Chondrocyte (in vitro differentiated cells): ENCODE data around the gene LPCAT1. TPM values are rescaled to one million over a fixed set of nuclear protein-coding genes. Genes with fewer than 3 reads are reported as not detected.

Experiments
- DNase-seq: peaks from one replicate; pipeline ENCODE4 v3.0.0; 2021; ENCODE audit warnings: mixed read lengths, low spot score
- H3K27ac Mint-ChIP-seq: one replicate; pipeline ENCODE4 v1.8.0; 2021; ENCODE audit warnings: mild to moderate bottlenecking, moderate library complexity, mixed read lengths; ENCODE audit not compliant: unreplicated experiment
- H3K27me3 Mint-ChIP-seq: 2 replicates; pipeline ENCODE4 v1.8.0; 2021; ENCODE audit warnings: low read depth, mixed read lengths
- H3K36me3 Mint-ChIP-seq: 2 replicates; pipeline ENCODE4 v1.8.0; 2021; ENCODE audit warnings: low read depth, mixed read lengths
- H3K4me1 Mint-ChIP-seq: 2 replicates; pipeline ENCODE4 v1.8.0; 2021; ENCODE audit warnings: low read depth, mild to moderate bottlenecking, mixed read lengths
- H3K4me3 Mint-ChIP-seq: one replicate; pipeline ENCODE4 v1.8.0; 2021; ENCODE audit warnings: mild to moderate bottlenecking, moderate library complexity, mixed read lengths; ENCODE audit not compliant: unreplicated experiment
- H3K9me3 Mint-ChIP-seq: 2 replicates; pipeline ENCODE4 v1.8.0; 2021; ENCODE audit warnings: low read depth, mixed read lengths
- total RNA-seq: library from RNA; stranded (reverse); gene quantifications from 3 replicates; pipeline ENCODE4 v1.2.1, GENCODE V29; 2021
- TF ChIP-seq, protein P1 (sequence below): fragments of 200-600 bp; sonication (generic); IDR thresholded peaks from 2 replicates; pipeline ENCODE4 v1.5.0; 2021; ENCODE audit warnings: antibody characterized with exemption, mild to moderate bottlenecking, moderate library complexity

Gene LPCAT1
- total RNA-seq, 1 donor from 2014 or later, result 49.4 TPM

- no peaks in the 10 kb centered on the region for H3K27me3 Mint-ChIP-seq
- DNase-seq, result no peak
- no peaks in the 10 kb centered on the region for H3K4me1 Mint-ChIP-seq
- TF ChIP-seq, protein P1, sequence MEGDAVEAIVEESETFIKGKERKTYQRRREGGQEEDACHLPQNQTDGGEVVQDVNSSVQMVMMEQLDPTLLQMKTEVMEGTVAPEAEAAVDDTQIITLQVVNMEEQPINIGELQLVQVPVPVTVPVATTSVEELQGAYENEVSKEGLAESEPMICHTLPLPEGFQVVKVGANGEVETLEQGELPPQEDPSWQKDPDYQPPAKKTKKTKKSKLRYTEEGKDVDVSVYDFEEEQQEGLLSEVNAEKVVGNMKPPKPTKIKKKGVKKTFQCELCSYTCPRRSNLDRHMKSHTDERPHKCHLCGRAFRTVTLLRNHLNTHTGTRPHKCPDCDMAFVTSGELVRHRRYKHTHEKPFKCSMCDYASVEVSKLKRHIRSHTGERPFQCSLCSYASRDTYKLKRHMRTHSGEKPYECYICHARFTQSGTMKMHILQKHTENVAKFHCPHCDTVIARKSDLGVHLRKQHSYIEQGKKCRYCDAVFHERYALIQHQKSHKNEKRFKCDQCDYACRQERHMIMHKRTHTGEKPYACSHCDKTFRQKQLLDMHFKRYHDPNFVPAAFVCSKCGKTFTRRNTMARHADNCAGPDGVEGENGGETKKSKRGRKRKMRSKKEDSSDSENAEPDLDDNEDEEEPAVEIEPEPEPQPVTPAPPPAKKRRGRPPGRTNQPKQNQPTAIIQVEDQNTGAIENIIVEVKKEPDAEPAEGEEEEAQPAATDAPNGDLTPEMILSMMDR, result no peak
- H3K4me3 Mint-ChIP-seq, result no peak overlapping the region
- peaks cover 30% of the 10 kb centered on the region for H3K36me3 Mint-ChIP-seq
- no peaks in the 10 kb centered on the region for H3K9me3 Mint-ChIP-seq
- no peak overlapping the region for H3K27ac Mint-ChIP-seq
Observed at GRCh38 chr5:1490376-1490775, 33.4 kb downstream of the LPCAT1 start.

GRCh38 chr5:1489754-1490153 is 34.0 kb downstream of the LPCAT1 start:
- Mint-ChIP-seq H3K9me3 (no peaks in the 10 kb centered on the region), H3K36me3 (peaks cover 30% of the 10 kb centered on the region), H3K27me3 (no peaks in the 10 kb centered on the region), H3K27ac (no peak overlapping the region), H3K4me1 (no peaks in the 10 kb centered on the region), H3K4me3 (no peak overlapping the region)
- TF ChIP-seq, protein P1, result no peak
- DNase-seq, result no peak

DNA sequence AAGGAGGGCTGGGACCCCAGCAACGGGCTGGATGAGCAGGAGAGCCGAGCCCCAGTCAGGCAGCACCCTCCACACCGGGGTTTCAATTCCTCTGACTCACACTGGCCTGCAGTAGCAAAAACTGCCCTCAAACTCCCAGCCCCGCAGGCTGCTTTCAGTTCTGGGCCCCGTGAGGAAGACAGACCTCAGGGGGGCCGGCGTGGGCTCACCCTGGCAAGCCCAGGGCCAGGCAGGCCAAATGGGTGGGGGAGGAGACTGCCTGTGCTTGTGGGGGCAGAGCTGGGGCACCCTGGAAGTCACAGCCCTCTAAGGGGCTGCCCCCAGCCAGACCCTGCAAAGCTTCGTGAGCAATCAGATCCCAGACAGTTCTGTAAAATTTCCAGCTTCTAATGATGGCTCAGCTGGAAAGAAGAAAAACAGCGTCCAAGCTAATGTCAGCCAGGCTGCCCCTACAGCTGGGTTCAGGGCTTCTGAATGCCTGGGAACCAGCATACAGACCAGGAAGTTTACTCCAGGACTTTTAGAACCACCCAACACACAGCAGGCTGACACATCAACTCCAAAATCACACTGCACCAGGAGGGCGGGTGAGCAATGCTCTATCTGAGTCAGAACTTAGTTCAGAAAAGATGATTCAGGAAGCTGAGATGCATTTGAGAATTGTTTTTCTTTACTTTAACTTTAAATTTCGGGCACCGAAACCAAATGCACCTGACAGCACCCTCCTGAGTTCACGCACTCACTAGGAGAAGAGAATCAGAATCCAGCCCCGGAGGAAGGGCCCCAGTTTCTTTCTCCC is 34.7 kb downstream of the LPCAT1 start:
- H3K36me3 Mint-ChIP-seq, result peaks cover 30% of the 10 kb centered on the region
- DNase-seq, result no peak

DNA sequence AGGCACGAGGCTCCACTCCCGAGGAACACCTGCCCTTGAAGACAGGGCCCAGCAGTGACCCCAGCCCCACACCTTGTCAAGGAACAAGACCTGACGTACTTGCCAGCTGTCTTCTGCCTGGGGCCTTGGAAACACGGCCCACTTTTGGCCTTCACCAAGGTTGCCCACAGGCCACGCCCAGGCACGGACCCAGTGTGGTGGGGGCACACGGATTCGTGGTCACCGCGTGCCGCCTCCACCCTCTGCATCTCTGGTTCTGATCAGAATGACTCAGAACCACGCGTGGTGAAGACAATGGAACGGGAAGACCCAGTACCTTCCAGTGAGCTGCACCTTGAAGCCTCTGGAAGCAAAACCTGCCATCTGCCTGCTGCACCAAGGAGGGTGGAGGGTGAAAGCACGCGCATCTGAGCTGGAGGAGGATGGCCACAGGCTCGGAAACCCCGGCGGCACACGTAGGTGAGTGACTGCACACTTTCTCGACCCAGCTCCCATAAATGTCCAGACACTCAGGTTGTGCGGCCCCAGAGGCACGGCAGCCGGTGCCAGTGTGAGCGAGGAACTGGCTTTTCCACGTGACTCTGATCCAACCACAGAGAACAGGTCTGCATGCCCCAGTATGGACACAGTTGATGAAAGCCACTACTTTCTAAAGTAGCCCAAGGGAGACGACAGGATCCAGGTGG is 36.5 kb downstream of the LPCAT1 start:
- no peaks in the 10 kb centered on the region for H3K9me3 Mint-ChIP-seq
- TF ChIP-seq, protein P1, result no peak
- peaks cover 28% of the 10 kb centered on the region for H3K36me3 Mint-ChIP-seq
- no peaks in the 10 kb centered on the region for H3K27me3 Mint-ChIP-seq
- no peak overlapping the region for H3K4me3 Mint-ChIP-seq
- no peaks in the 10 kb centered on the region for H3K4me1 Mint-ChIP-seq
- DNase-seq, result no peak
- no peak overlapping the region for H3K27ac Mint-ChIP-seq

More for the DNA sequence above, 34.7 kb downstream of the LPCAT1 start:
- no peak overlapping the region for H3K4me3 Mint-ChIP-seq
- no peaks in the 10 kb centered on the region for H3K27me3 Mint-ChIP-seq
- no peak overlapping the region for H3K27ac Mint-ChIP-seq
- H3K9me3 Mint-ChIP-seq, result no peaks in the 10 kb centered on the region
- H3K4me1 Mint-ChIP-seq, result no peaks in the 10 kb centered on the region
- TF ChIP-seq, protein P1, result no peak

- Mint-ChIP-seq H3K4me1 (no peaks in the 10 kb centered on the region), H3K4me3 (no peak overlapping the region), H3K36me3 (peaks cover 21% of the 10 kb centered on the region), H3K27me3 (no peaks in the 10 kb centered on the region), H3K9me3 (no peaks in the 10 kb centered on the region), H3K27ac (no peak overlapping the region)
- DNase-seq, result no peak
- TF ChIP-seq, protein P1, result no peak
Observed at GRCh38 chr5:1486271-1486670, 37.5 kb downstream of the LPCAT1 start.
